ENCODE measurements around the gene TRIM67. TPM values are rescaled to one million over a fixed set of nuclear protein-coding genes. Genes with fewer than 3 reads are reported as not detected.
"Not testable (repeated sequence)": the region's sequence is repeated elsewhere in the genome, so short reads cannot be mapped to it uniquely, and the experiment has no call there.

TRIM67 gene
- total RNA-seq, 4 donors from 2014 or later = 1.1 TPM; not detected in 3

- Histone ChIP-seq H3K27me3 (no peaks in the 10 kb centered on the region), H3K27ac (no peak overlapping the region), H3K36me3 (no peaks in the 10 kb centered on the region), H3K4me3 (no peak overlapping the region), H3K4me1 (no peaks in the 10 kb centered on the region), H3K9me3 (no peaks in the 10 kb centered on the region)
- no peak for DNase-seq
- no peak for TF ChIP-seq CTCF (IDR thresholded peaks at IDR 0.05)
- no peak for TF ChIP-seq POLR2A (IDR thresholded peaks at IDR 0.05)
- intact Hi-C loops (cut with DNase I; ENCODE audit: low total_unique reads) = loop anchor here (10.0 kb wide), 1 partner anchor 415 kb away; no protein-coding TSS in a partner anchor
These were observed 48.3 kb downstream of the TRIM67 start for GRCh38 chr1:231210126-231210525.

- DNase-seq = peak; percentile 63 to 70
- Histone ChIP-seq H3K36me3 (no peaks in the 10 kb centered on the region), H3K27me3 (no peaks in the 10 kb centered on the region), H3K4me3 (peak overlapping the region; percentile 21 to 41), H3K9me3 (no peaks in the 10 kb centered on the region), H3K4me1 (no peaks in the 10 kb centered on the region), H3K27ac (no peak overlapping the region)
- intact Hi-C loops (cut with DNase I; ENCODE audit: low total_unique reads) = loop anchor here (10.0 kb wide), 1 partner anchor 416 kb away; no protein-coding TSS in a partner anchor
- TF ChIP-seq POLR2A (IDR thresholded peaks at IDR 0.05) (no peak), CTCF (IDR thresholded peaks at IDR 0.05) (peak; percentile 82 to 83 (median 82))
These were observed 49.4 kb downstream of the TRIM67 start for GRCh38 chr1:231211005-231211857.

- not testable (repeated sequence) for H3K27ac ChIP-seq, H3K4me3 ChIP-seq
- intact Hi-C loops (cut with DNase I; ENCODE audit: low total_unique reads) = loop anchor here (10.0 kb wide), 1 partner anchor 418 kb away; no protein-coding TSS in a partner anchor
These were observed 50.4 kb downstream of the TRIM67 start for GRCh38 chr1:231212301-231212700.

GRCh38 chr1:231213831-231214573 is 52.1 kb downstream of the TRIM67 start:
- Histone ChIP-seq H3K27ac (no peak overlapping the region), H3K27me3 (no peaks in the 10 kb centered on the region), H3K4me3 (no peak overlapping the region), H3K36me3 (no peaks in the 10 kb centered on the region), H3K4me1 (no peaks in the 10 kb centered on the region), H3K9me3 (no peaks in the 10 kb centered on the region)
- TF ChIP-seq CTCF (IDR thresholded peaks at IDR 0.05) = no peak
- TF ChIP-seq POLR2A (IDR thresholded peaks at IDR 0.05) = no peak
- no peak for DNase-seq
- intact Hi-C loops (cut with DNase I; ENCODE audit: low total_unique reads) = loop anchor here (10.0 kb wide), 1 partner anchor 419 kb away; no protein-coding TSS in a partner anchor

More at GRCh38 chr1:231212301-231212700, 50.4 kb downstream of the TRIM67 start:
- not testable (repeated sequence) for H3K27me3 ChIP-seq, DNase-seq, H3K36me3 ChIP-seq, H3K4me1 ChIP-seq, H3K9me3 ChIP-seq

DNA sequence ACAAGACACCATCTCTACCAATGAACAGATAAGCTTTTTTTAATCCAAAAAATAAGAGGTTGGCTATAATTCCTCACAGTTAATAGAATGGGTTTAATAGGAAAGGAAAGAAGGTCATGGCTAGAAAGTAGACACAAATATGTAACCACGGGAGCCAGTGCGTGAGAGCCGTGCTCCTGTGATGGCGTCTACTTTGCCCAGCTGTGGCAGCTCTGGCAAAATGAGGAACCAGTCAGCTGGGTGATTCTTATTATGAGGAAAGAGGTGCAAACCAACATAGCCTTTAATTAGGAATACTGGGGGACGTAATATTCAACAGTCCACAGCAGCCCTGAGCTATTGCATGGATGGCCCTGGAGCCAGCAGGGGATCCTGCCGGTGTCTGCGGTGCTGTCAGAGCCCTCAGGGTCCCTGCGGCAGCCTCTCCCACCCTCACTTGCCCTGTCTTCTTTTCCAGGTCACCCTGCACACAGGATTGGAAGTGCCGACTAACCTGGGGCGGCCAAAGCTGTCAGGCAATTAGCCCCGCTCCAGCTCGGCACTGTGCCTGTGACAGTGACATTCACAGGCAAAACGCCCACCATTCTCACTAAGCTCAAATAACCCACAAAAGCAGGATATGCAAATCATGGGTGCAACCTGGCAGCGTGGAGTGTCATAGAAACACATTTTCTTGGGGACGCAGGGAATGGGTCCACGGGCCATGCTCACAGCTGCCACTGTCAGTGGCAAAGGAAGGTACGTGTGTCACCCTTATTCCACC is 53.2 kb downstream of the TRIM67 start:
- Histone ChIP-seq H3K27me3 (no peaks in the 10 kb centered on the region), H3K27ac (no peak overlapping the region), H3K9me3 (no peaks in the 10 kb centered on the region), H3K4me3 (no peak overlapping the region), H3K4me1 (no peaks in the 10 kb centered on the region), H3K36me3 (no peaks in the 10 kb centered on the region)
- intact Hi-C loops (cut with DNase I; ENCODE audit: low total_unique reads) = loop anchor here (10.0 kb wide), 1 partner anchor 420 kb away; no protein-coding TSS in a partner anchor
- no peak for TF ChIP-seq POLR2A (IDR thresholded peaks at IDR 0.05)
- TF ChIP-seq CTCF (IDR thresholded peaks at IDR 0.05) = no peak
- DNase-seq = no peak

All from uterus (tissue), 4 donors.